Loucy (cell line): ENCODE measurements around the gene USP16.

Experiments
- EZH2phosphoT487 ChIP-seq: fragments of 200-600 bp; IDR thresholded peaks from 2 replicates; pipeline ENCODE4 v1.6.1; 2018; ENCODE audit warnings: antibody characterized with exemption, mild to moderate bottlenecking, moderate library complexity, borderline replicate concordance
- TF ChIP-seq, protein P1 (sequence below): fragments of 200-600 bp; sonication (generic); conservative IDR thresholded peaks from 2 replicates; pipeline ENCODE4 v1.5.1; 2014; ENCODE audit warnings: mild to moderate bottlenecking, antibody characterized with exemption, low read length

- TF ChIP-seq, protein P1, sequence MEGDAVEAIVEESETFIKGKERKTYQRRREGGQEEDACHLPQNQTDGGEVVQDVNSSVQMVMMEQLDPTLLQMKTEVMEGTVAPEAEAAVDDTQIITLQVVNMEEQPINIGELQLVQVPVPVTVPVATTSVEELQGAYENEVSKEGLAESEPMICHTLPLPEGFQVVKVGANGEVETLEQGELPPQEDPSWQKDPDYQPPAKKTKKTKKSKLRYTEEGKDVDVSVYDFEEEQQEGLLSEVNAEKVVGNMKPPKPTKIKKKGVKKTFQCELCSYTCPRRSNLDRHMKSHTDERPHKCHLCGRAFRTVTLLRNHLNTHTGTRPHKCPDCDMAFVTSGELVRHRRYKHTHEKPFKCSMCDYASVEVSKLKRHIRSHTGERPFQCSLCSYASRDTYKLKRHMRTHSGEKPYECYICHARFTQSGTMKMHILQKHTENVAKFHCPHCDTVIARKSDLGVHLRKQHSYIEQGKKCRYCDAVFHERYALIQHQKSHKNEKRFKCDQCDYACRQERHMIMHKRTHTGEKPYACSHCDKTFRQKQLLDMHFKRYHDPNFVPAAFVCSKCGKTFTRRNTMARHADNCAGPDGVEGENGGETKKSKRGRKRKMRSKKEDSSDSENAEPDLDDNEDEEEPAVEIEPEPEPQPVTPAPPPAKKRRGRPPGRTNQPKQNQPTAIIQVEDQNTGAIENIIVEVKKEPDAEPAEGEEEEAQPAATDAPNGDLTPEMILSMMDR = no peak
- no peak for TF ChIP-seq EZH2phosphoT487
Measured at GRCh38 chr21:29017639-29018237, 6.7 kb upstream of the USP16 start.
